HG03103 (cell line): ENCODE results near the gene TTC12.

Experiments
- ATAC-seq: cut with Tn5 transposase; IDR thresholded peaks from one replicate; pipeline ENCODE4 v1.9.1; 2021; ENCODE audit warnings: low read depth; ENCODE audit not compliant: unreplicated experiment

The TTC12 gene

DNA sequence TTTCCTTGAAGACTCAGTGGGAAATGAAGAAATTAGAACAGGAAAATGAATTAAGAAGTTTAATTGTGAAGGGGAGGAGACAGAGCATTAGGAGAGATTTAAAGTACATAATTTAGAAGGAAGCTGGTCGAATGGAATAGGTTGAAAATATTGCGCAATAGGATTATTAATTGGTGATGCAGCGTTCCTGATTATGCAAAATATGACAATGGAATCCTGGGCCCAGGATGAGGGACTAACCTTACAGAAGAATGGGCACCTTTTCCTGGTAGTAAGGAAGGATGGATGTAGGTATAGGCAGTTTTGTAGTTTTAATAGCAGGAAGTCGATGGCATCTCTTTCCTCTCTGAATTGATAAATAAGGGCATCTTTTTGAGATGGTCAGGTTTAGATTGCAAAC, 7.8 kb downstream of the TTC12 start:
- no peak for ATAC-seq

DNA sequence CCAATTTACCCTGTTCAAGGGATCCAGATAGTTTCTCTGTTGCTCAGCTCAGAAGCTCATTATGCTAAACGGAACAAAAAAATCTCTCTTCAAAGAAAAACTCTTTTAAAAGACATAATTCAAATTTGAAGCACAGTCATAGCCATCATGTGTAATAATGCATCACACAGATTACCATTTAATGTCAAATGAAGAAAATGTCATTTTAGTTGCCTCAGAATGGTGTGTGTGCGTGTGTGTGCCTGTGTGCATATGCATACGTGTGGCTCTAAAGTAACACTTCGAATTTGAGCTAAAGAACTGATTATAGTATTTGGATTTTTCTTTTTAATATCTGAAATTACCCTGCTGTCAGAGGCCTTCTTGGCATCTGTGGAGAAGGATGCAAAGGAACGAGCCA, 9.9 kb downstream of the TTC12 start:
- ATAC-seq = no peak

GRCh38 chr11:113329725-113330124, 15.3 kb downstream of the TTC12 start:
- ATAC-seq = no peak

DNA sequence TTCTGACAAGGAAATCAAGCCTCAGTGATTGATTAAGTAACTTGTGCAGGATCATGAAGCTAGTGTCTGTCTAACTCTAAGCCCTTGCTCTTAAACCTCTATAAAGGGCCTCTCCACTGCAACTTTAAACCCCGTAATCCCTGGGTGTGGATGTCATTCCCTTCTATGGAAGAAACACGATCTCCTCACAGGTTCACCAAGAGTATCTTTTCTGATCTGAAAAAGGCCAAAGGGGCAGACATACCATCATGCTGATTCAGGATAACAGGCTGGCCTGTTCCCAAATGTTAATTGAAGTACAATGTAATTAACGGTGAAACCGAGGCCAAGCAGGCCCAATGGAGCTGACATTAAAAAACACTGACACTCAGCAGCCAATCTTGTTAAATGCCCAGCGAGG, 17.1 kb downstream of the TTC12 start:
- no peak for ATAC-seq

GRCh38 chr11:113332023-113332422, 17.6 kb downstream of the TTC12 start:
- ATAC-seq = no peak

DNA sequence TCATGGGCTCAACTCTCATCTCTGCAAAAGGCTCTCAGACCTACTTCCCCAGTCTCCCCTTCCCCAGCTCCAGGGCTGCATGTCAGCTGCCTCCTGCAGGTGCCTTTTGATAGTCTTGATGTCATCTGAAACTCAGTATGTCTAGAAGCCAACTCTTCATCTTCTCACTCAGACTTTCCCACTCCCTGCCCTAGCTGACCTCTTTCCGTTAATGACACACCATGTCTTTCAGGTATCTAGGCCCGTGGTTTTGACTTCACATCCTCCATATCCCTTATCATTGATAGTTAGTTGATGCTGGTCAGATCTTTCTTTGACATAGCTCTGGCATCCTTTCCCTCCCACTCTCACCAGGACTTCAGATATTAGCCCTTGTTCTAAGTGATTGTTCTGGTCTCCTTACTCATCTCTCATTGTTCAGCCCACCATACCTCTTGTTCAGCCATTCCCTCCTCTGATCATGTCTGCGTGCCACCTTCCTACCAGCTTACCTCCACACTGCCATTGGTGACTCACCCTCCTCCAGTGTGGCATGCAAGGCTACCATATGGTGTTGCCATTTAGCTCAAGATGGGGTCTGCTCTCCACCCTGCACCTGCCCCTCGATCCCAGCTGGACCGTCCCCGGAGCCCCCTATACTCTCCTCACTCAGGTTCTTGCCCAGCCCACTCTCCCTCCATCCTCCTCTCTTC, 18.4 kb downstream of the TTC12 start:
- no peak for ATAC-seq

DNA sequence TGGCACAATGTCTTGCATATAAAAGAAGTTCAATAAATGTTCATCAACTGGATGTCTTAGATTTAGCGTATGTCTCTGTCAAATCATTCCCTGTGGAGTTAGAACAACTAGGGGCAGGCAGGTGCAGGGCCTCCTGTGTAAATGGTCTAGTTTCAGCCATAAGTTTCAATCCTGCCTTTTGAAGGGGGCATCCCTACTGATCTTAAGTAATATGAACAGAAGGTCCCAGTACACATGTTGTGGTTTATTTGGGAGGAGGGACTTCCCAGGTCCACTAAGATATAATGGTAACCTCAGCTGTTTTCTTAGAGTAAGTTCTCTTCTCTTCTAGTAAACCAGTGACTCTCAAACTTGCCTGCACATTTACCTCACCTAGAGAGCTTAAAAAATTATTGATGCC, 19.8 kb downstream of the TTC12 start:
- no peak for ATAC-seq

GRCh38 chr11:113338730-113339129, 24.3 kb downstream of the TTC12 start:
- no peak for ATAC-seq

DNA sequence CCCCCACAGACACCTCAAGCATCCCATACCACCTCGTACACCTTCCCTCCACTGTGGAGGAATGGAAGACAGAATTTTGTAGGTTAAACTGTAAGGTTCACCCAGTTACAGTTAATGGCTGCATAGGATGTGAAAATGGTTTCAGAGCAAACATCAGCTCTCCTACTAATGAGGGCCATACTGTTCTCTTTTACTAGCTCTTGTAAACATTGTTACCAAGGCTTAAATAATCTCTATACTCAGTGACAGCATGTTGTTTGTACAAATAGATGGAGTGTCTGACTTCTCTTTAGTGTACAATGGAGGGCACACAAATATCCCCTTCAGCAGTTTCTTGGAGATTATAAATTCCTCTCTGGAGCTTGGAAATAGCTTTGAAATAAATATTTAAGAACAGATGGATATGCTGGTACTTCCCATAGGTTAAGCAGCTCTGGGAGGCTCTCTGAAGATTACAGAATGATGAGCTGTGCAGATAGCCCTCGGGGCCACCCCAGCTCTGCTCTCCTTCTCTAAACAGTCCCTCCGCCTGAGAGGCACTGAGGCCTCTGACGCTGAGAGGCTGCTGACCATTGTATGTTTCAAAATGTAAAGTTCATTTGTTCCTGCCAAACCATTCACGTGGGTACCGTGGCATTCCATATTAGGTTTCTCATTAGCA, 25.7 kb downstream of the TTC12 start:
- no peak for ATAC-seq

- ATAC-seq = no peak
These were observed 27.2 kb downstream of the TTC12 start for GRCh38 chr11:113341388-113342165.

- ATAC-seq = no peak
These were observed 31.6 kb downstream of the TTC12 start for GRCh38 chr11:113345978-113346377.

DNA sequence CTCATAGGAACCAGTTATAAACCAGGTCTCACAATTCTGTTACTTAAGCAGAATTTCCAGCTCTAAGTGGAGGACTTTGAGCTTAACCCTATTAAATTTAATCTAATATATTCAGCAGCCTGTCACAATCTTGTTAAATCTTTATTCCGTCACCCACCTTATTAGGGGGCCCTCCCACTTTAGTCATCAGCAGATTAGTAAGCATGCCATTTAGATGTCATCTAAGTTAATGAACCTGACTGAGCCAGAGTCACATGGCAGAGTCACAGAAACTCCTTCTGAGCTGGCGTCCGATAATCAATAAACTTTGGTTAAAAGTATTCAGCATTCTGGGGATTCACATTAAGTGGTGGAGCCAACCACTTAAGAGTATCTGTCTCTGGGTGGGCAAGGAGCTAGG, 35.1 kb downstream of the TTC12 start:
- no peak for ATAC-seq

DNA sequence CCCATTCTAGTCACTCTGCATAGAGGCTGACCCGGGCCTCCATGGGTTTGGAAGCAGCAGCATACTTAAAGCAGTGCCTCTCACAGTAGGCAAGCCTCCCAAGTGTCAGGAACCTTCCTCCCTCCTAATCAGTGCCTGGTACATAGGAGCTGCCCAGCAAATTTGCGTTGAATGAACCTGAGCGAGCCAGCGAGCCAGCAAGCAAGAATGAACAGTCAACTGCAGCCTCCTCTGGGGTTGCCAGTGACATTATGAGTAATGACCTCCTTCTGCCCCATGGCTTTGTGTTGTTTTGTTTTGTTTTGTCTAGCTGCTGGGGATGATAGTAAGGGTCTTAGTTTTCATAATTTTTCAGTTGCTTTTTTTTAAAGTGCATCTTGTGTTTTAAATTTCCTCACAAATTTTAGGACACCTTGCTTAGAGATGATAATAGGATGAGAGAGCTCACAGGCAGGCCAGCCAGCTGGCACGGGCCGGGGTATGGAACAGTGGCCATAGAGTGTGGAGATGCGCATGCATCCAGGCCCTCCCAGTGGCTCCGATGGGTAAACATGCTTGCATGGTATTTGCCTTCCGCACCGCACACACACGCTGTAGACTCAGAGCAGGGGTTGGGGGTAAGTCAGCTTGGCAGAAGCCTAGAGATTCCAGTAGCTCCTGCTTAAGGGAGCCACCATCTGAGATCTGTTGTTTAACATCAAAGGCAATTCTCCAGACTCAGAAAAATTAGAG, 36.1 kb downstream of the TTC12 start:
- no peak for ATAC-seq

DNA sequence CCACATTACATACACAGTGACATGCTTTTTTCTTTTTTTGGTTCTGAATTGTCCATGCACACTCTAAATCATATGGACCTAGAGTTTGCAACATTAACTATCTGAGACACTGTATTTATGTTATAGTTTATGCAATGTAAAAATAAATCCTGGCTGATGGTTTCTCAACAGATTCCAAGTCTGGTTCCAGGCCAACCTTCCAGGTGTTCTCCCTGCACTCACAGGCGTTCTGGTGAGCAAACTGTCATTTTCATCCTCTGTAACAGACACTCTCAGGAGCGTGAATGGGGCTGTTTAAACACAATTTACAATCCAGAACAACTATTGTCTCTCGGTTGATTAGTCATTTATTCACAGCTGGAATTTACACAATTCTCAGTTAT, 36.7 kb downstream of the TTC12 start:
- ATAC-seq = no peak

- ATAC-seq = no peak
These were observed 37.1 kb downstream of the TTC12 start for GRCh38 chr11:113351480-113351879.

GRCh38 chr11:113356203-113356602, 41.8 kb downstream of the TTC12 start:
- no peak for ATAC-seq

GRCh38 chr11:113363406-113363805, 49.0 kb downstream of the TTC12 start:
- no peak for ATAC-seq

GRCh38 chr11:113363996-113364641, 49.7 kb downstream of the TTC12 start:
- no peak for ATAC-seq

GRCh38 chr11:113365895-113366294, 51.5 kb downstream of the TTC12 start:
- no peak for ATAC-seq

GRCh38 chr11:113369411-113369810, 55.0 kb downstream of the TTC12 start:
- no peak for ATAC-seq

GRCh38 chr11:113370634-113371033, 56.3 kb downstream of the TTC12 start:
- no peak for ATAC-seq
